GM21737 (cell line): ENCODE results near the gene TUT4.

ENCODE experiments used
- ATAC-seq: cut with Tn5 transposase; IDR thresholded peaks from one replicate; pipeline ENCODE4 v1.9.1; 2021; ENCODE audit warnings: mild to moderate bottlenecking, moderate library complexity; ENCODE audit not compliant: unreplicated experiment

TUT4 gene

DNA sequence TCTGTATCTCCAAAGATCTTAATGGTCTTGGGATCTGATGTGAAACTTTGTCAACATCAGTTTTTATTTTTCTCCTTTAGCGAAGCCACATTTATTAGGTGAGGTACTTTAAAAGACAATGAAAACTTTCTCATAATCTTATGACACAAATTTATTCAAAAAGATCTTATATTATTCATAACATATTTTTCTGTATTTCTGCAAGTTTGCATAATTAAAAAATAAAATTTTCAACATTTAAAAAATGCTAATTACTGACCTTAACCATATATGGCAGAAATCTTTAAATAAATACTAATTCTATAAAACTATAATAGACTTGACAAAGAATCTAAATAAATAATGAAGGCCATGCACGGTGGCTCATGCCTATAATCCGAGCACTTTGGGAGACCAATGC lies 75.9 kb downstream of the TUT4 start:
- no peak for ATAC-seq

DNA sequence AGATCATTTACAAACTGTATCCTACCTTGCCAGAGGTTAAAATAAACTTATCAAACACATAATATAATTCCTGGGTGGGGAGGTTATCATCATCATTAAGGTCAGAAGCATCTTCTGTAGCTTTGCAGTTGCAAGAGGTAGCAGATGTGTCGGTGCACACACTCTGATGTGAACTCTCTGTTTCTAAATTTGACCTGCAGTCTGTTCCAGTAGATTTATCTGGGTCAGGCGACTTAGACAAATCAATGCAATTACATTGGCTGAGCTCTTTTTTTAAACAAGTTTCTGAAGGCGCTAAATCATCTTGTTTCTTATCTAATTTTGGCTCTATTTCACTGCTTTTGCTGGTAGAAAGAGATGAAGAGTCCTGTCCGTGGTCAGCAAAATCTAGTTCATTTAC lies 78.1 kb downstream of the TUT4 start:
- ATAC-seq, result no peak

- ATAC-seq, result no peak
Measured at GRCh38 chr1:52473039-52473438, 79.9 kb downstream of the TUT4 start.

- no peak for ATAC-seq
Measured at GRCh38 chr1:52472384-52472783, 80.5 kb downstream of the TUT4 start.

DNA sequence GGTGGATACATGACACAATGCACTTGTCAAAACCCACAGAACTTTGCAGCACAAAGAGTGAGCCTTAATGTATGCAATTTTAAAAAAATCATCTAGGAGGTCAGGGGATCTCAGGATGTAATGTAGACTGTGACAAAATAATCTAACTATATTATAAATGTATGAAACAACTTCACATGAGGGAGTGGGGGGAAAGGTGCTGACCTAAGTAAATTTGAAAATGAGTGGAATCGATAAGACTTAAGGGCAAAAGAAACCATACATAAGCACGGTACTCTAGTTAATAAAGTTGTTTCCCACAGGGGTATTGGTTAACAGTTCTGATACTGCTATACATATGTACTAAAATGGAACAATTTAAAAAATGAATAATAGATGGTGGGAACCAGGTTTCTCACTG lies 83.8 kb downstream of the TUT4 start:
- no peak for ATAC-seq

- no peak for ATAC-seq
Measured at GRCh38 chr1:52463891-52464290, 89.0 kb downstream of the TUT4 start.

- no peak for ATAC-seq
Measured at GRCh38 chr1:52461821-52462220, 91.1 kb downstream of the TUT4 start.

- no peak for ATAC-seq
Measured at GRCh38 chr1:52460694-52461093, 92.2 kb downstream of the TUT4 start.

- ATAC-seq, result no peak
Measured at GRCh38 chr1:52455686-52456085, 97.2 kb downstream of the TUT4 start.

GRCh38 chr1:52454779-52455178 lies 98.1 kb downstream of the TUT4 start:
- no peak for ATAC-seq

GRCh38 chr1:52454127-52454526 lies 98.8 kb downstream of the TUT4 start:
- no peak for ATAC-seq

DNA sequence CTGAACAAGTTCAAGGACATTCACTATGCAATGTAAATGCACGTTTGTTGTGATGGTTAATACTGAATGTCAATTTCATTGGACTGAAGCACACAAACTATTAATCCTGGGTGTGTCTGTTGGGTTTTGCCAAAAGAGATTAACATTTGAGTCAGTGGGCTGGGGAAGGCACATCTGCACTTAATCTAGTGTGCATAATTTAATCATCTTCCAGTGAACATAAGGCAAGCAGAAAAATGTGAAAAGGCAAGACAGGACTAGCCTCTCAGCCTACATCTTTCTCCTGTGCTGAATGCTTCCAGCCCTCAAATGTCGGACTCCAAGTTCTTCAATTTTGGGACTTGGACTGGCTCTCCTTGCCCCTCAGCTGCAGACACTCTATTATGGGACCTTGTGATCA lies 108.4 kb downstream of the TUT4 start:
- ATAC-seq, result no peak

DNA sequence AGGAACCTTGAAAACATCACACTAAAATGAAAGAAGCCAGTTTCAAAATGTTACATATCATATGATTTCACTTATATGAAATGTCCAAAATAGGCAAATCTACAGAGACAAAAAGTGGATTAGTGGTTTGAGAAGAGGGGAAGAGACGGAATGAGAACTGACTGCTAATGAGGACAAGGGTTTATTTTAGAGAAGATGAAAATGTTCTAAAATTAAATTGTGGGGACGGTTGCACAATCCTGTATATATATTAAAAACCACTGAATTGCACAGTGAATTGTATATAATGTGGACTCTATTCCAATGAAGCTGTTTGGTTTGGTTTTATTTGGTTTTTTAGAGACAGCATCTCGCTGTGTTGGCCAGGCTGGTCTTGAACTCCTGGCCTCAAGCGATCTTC lies 112.9 kb downstream of the TUT4 start:
- ATAC-seq, result no peak

DNA sequence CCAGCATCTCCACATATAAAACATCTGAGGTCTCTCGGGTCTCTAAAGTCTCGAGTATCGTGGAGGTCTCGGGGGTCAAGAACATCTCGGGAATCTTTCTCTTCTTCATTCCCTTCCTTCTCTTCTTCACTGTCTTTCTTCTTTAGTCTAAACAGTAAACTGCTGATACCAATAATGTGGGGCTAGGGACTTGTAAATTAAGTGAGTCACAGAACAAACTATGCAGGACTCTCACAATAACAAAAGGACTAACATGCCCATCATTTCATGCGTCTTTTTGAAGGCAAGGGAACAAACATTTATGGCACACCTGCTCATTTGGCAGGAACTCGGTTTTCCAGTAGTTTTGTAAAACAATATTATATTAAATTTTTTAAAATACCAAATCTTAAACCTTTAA lies 116.1 kb downstream of the TUT4 start:
- ATAC-seq, result no peak

- no peak for ATAC-seq
Measured at GRCh38 chr1:52435650-52436049, 117.2 kb downstream of the TUT4 start.

DNA sequence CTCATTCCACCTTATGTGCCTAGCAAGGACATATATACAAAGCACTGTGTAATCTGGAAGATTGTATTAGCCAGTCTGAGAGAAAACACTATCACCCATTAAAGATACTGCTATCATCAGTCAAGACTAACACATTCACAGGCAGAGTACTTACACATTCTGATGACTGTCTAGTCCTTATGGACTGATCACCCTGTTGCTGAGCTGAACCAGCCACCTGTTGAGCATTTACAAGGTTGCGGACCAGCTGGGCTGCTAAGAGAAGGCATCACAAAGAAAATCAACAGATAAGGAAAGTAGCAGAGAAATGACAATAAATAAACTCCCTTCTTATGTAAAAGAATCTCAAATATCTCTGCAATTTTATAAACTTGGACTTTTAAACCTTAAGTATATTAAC lies 117.7 kb downstream of the TUT4 start:
- ATAC-seq, result no peak

DNA sequence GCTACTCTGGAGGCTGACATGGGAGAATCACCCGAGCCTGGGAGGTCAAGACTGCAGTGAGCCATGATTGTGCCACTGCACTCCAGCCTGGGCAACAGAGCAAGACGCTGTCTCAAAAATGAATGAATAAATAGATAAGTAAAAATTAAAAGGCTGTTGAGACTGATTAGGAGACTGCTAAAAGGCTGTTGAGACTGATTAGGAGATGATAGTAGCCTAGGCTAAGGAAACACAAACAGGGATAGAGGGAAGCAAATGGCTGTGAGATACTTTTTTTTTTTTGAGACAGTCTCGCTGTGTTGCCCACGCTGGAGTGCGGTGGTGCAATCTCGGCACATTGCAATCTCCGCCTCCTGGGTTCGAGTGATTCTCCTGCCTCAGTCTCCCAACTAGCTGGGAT lies 120.1 kb downstream of the TUT4 start:
- ATAC-seq, result no peak

DNA sequence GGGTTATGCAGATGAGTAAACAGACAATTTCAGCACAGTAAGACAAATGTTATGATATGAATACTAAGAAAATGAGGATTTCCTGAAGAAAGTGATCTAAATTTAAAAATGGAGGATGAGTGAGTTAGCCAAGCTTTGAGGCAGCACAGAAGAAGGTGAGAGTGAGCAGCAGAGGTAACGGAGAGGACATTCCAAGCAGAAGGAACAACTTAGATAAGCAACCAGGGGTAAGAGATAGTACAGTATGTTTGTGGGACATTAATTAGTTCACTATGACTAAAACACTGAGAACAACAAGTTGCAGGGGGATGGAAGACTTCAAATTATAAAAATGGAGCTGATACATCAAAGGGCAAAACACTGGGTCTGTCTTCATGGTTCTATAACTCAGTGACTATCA lies 125.7 kb downstream of the TUT4 start:
- no peak for ATAC-seq

DNA sequence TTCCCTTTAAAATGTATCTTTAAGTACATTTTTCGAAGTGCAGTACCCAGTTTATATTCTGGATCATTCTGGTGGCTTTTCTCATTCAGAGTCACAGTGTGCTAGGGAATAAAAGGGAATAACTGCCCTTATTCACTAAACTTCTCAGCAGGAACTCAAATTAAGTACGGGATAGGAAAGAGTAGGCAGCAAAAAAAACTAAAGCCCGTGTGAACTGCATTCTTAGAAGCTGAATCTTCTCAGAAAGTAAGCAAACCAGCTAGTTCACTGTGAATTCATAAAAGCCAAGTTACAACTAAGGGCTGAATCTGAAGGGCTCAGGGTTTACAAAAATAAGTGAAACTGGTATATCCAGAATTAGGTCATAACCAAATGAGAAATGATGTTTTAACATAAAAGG lies 126.5 kb downstream of the TUT4 start:
- no peak for ATAC-seq

- ATAC-seq, result no peak
Measured at GRCh38 chr1:52424813-52425212, 128.1 kb downstream of the TUT4 start.

- ATAC-seq, result no peak
Measured at GRCh38 chr1:52424231-52424636, 128.7 kb downstream of the TUT4 start.

GRCh38 chr1:52423771-52424170 lies 129.1 kb downstream of the TUT4 start:
- no peak for ATAC-seq

DNA sequence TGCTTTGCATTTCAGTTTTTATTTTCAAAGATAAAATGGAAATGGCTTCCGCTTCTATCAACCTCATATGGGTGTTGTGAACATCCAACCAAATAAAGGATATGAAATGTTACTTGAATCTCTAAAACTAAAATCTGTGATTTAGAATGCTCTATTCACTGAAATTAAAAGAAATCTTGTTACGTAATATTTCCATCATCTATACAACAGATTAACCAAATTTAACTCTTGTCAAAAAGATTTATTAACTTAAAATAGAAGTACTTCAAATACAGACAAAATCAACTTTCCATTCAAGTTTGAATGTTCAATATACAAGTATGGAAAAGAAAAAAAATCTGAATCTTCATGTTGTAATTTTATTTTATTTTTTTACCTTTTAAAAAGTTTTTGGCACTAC lies 129.8 kb downstream of the TUT4 start:
- no peak for ATAC-seq

- ATAC-seq, result no peak
Measured at GRCh38 chr1:52420713-52421112, 132.2 kb downstream of the TUT4 start.
